ENCODE measurements around the gene NANOGP8.

NANOGP8 gene

DNA sequence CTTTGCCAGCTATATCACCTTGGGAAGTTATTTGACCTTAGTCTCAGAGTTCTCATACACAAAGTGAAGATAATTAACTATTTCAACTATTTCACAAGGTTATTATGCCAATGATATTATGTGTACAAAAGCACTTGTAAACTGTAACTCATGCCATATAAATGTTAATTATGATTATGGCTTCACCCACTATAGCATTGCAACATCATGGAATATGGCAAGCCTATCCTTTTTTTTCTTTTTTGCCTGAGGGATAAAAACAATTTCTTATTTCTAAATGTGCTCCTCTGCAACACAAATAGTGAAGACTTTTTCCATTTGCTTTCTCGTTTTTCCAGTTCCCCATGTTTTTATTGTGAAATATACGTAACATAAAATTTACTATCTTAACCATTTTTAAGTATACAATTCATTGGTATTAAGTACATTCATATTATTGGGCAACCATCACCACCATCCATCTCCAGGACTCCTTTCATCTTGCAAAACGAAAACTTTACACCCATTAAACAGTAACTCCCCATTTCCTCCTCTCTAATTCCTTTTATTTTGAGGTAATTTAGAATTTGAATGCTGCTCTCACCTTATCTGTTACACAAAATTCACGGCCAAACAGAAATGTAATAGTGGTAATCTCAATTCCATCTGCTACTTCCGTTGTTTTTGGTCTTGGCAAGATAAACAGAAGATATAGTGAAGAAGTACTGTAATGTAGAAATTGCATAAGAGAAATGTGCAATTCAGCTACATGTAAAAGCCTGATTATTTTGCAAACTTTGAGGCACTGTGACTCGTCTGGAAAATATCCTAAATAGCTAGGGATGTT is 46.3 kb downstream of the NANOGP8 start:
- H3K4me3 ChIP-seq (ENCODE audit: low read depth, low read length): no peak overlapping the region
- TF ChIP-seq, protein P1, sequence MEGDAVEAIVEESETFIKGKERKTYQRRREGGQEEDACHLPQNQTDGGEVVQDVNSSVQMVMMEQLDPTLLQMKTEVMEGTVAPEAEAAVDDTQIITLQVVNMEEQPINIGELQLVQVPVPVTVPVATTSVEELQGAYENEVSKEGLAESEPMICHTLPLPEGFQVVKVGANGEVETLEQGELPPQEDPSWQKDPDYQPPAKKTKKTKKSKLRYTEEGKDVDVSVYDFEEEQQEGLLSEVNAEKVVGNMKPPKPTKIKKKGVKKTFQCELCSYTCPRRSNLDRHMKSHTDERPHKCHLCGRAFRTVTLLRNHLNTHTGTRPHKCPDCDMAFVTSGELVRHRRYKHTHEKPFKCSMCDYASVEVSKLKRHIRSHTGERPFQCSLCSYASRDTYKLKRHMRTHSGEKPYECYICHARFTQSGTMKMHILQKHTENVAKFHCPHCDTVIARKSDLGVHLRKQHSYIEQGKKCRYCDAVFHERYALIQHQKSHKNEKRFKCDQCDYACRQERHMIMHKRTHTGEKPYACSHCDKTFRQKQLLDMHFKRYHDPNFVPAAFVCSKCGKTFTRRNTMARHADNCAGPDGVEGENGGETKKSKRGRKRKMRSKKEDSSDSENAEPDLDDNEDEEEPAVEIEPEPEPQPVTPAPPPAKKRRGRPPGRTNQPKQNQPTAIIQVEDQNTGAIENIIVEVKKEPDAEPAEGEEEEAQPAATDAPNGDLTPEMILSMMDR (IDR thresholded peaks at IDR 0.05; ENCODE audit: low read depth, low read length): no peak

Measured in WI38 (cell line).